ENCODE measurements around the gene CDC25C. TPM values are rescaled to one million over a fixed set of nuclear protein-coding genes. Genes with fewer than 3 reads are reported as not detected.

Gene CDC25C
- 21.6 and 25.1 TPM in 2 replicates for total RNA-seq (2014; rRNA removed; shearing (Covaris generic))

DNA sequence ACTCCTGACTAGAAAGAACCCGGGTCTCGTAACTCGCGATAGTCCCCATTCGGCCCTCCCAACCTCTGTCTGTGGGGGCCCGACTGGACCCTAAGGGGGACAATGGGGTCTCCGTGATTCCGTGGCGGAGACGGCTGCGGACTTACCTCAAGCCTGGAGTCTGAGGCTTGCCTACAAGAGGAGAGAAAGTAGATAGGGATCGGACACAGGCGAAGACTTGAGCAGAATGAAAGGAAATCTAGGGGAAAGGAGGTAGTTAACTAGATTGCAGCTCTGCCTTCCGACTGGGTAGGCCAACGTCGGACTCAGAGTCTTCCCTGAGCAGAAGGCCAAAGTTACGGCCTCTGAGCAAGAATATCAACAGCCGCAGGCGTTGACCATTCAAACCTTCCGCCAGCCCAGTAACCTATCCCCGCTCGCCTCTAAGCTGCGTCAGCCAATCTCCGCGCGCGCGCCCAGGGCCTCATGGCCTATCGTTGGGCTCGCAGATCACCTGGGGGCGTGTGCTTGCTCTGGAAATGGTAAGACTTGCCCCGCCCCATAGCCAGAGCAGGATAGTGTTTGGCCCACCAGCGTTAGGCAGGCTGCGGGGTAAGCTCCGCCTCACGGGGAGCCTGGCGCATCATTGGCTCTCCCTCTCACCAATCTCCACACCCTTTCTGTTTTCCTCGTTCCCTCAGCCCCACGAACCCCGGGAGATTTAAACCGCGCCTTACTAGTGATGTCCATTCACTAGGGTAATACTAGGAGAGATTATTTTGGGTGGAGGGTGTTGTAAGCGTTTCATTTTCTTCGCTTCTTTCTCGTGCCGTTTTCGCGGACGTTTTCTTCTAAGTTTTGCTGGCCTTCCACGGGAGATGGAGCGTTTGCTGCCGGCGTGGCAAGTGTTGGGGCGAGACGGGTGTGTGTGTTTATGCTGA is at the start of gene CDC25C:
TSS of gene CDC25C (minus strand) at position 356 of the 920 bp plus-strand sequence. CDS start 624 bp downstream, outside the sequence.
- DNase-seq (ENCODE audit: low spot score): peak; percentile 100

DNA sequence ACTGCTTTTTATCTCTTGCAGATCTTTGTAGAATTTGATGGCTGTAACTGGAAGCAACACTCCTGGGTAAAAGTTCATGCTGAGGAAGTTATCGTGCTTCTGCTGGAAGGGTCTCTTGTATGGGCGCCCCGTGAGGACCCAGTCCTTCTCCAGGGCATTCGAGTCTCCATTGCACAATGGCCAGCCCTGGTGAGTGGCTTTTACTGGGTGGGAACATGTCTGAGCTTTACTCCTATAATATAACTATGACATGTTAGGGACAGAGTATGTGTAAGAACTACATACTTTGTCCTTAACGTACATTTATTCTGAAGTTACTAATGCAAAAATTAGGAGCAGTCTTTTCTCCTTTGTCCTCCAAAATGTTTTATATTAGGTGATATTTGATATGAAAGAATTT is 41.0 kb upstream of the CDC25C start:
- no peak for DNase-seq (ENCODE audit: low spot score)

GRCh38 chr5:138372225-138372624 is 40.6 kb upstream of the CDC25C start:
- DNase-seq (ENCODE audit: low spot score): no peak

DNA sequence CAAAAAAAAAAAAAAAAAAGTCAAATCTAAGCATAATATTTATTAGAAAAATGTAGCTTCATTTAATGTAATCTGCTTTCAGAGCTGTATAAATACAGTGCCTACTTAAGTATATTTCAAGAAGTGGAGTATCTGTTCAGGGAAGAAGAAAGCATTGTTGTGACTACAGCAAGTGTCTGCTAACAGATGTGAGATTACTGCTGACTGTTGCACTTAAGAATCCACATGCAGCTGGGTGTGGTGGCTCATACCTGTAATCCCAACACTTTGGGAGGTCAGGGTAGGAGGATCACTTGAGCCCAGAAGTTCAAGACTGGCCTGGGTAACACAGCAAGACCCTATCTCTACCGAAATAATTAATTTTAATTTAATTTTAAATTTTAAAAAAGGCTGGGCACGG is 39.9 kb upstream of the CDC25C start:
- no peak for DNase-seq (ENCODE audit: low spot score)

DNA sequence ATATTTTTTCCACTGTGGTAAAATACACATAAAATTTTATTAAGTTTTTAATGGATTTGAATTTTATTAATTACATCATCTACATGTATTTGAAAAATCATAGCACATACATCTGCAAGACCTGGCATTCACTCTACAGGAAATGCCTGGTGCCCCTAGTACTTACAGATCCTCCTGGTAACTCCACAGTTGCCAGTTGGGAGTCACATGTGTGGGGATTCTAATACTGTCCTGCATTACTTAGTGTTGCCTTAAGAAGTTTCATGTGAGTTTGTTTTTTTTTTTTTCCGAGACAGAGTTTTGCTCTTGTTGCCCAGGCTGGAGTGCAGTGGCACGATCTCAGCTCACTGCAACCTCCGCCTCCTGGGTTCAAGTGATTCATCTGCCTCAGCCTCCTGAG is 38.9 kb upstream of the CDC25C start:
- no peak for DNase-seq (ENCODE audit: low spot score)

GRCh38 chr5:138369706-138370105 is 38.1 kb upstream of the CDC25C start:
- no peak for DNase-seq (ENCODE audit: low spot score)

- no peak for DNase-seq (ENCODE audit: low spot score)
These were observed 37.7 kb upstream of the CDC25C start for GRCh38 chr5:138369261-138369660.

GRCh38 chr5:138366632-138367382 is 35.2 kb upstream of the CDC25C start:
- DNase-seq (ENCODE audit: low spot score): no peak

DNA sequence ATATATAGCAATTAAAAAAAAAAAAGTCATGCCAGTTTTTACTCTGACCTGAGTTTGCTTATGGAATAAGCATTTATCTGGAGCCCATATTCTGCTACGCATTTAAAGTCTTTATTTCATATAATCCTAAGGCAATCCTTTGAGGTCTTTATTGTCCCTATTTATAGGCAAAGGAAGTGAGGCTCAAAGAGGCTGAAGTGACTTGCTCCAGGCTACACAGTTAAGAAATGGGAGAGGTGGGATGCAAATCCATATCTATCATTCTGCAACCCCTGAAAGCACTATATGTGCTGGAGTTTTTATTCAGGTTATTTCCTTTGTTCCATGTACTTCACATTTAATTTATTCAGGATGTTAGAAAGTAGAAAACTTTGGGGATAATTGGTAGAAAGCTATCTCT is 33.0 kb upstream of the CDC25C start:
- DNase-seq (ENCODE audit: low spot score): no peak

GRCh38 chr5:138360941-138361452 is 29.4 kb upstream of the CDC25C start:
- no peak for DNase-seq (ENCODE audit: low spot score)

- no peak for DNase-seq (ENCODE audit: low spot score)
These were observed 28.0 kb upstream of the CDC25C start for GRCh38 chr5:138359621-138360020.

DNA sequence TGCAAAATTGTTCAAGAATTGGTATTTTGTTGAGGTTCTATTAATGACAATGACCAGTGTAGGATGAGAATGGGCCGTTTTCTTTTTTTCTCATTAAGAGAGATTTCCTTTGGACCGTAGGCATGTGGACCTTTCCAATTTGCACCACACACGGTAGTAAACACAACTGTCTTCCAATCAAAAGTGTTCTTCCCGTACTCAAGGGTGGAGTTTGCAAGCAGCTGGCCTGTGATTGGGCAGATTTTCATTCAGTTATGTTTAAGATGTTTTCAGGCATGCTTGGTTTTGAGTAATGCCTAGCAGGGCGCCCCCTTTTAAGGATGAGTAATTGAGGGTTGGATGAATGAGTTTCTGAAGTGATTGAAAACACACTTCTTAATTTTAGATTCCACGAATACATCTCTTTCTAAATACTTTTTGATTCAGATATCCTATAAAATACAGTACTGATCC is 23.3 kb upstream of the CDC25C start:
- DNase-seq (ENCODE audit: low spot score): peak; percentile 76

DNA sequence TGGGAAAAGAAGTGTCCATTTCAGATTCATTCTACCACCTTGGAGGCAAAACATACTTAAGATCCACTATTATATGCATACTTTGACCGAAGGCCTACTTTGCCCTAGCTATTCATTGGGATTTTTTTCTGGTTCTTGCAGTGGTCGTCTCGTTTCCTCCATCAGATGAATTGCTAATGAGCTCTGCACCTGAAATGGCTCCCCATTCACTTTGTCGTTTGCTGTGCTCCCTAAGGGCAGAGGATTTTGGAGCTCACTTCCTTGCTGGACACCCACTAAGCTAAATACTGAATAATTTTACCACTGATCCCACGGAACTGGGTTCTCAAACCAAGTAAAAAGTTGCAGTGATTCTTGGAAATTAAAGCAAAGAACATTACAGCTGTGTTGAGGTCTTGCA is 22.8 kb upstream of the CDC25C start:
- DNase-seq (ENCODE audit: low spot score): no peak

DNA sequence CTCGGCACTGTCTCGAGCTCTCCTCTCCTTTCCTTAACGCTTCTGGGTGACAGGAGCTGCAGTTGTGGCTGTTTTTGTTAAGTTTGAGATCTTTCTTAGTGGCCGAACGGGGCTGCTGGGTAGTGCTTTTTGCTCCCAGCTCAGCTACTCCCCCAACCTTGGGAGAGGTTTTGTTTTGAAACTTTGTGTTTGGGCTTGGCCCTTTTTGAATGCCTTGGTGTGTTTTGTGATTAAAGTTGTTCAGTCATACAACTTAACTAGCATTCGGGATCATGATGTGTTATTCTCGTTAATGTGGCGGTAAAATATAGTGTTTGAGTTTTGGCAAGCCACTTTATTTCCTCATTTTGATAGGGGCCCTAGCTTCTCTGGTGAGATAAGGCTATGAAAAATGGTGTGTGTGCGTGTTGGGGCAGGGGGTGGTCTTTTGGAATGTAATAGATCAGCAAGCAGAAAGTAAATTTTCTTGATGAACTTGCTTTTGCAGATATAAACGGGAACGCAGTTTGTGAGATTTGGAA is 22.0 kb upstream of the CDC25C start:
- no peak for DNase-seq (ENCODE audit: low spot score)

DNA sequence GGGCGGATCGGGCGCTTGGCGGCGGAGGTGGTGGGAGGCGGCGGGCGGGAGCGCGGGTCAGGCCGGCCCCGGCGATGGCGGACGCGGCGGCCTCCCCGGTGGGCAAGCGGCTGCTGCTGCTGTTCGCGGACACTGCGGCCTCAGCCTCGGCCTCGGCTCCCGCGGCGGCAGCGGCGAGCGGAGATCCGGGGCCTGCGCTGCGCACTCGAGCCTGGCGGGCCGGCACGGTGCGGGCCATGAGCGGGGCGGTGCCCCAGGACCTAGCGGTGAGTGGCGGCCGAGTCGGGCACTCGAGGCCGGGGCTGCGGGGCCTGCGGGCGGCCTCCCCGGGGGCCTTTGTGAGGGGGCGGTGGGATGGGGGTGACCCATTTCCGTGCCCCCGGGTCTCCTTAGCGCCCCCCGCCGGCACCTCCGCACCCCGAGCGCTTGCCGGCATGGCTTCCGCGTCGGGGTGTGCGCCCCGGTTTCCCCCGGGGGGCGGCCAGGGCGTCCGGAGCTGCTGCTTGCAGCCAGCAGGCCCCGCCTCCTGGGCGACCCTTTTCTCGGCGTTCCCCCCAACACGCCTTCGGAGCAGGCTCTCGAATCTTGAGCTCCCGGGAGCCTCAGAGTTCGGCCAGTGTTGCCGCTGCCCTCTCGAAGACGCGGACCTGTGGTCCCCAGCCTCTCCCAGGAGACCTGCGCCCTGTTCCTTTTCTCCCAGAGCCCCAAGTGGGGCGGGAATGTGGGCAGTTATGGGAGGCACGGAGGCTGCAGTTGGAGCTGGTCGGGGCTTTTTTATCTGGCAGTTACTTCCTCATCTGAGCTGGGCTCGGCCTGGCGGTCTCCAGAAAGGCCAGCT is 21.3 kb upstream of the CDC25C start:
- no peak for DNase-seq (ENCODE audit: low spot score)

DNA sequence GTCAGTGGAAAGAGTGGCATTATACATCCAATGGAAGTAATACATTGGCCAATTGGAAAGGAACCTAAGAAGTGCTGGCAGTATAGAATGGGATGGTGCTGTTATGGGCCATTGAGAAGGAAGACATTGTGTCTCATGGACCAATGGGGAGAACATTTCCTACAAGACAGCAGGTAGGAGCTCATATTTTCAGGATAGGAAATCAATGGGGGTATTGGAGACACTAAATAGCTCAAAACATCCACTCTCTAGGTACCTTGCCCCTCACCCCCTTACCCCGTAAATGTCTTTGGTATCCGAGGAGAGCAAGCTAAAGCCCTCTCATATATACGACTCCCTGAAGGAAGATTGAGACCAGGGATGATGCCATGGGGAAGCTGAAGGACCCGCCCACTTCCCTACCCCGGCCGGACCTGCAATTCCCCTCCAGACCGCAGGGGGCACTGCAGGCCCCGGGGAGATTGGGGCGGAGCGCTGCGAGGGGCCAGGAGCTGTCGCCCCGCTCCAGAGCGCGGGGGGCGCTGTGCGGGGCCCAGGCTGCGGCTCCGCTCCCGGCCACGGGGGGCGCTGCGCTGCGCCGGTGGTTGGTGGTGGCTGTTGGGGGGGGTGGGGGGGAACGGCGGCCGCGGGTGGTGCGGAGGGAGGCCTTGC is 20.6 kb upstream of the CDC25C start, which contains the start of gene KDM3B:
TSS of gene KDM3B (plus strand) at position 615 of the 651 bp plus-strand sequence. CDS start 111 bp downstream, outside the sequence.
- peak; percentile 73 for DNase-seq (ENCODE audit: low spot score)

- DNase-seq (ENCODE audit: low spot score): no peak
These were observed 19.9 kb upstream of the CDC25C start for GRCh38 chr5:138351517-138351916.

- no peak for DNase-seq (ENCODE audit: low spot score)
These were observed 19.5 kb upstream of the CDC25C start for GRCh38 chr5:138351056-138351455.

- no peak for DNase-seq (ENCODE audit: low spot score)
These were observed 18.9 kb upstream of the CDC25C start for GRCh38 chr5:138350563-138350890.

DNA sequence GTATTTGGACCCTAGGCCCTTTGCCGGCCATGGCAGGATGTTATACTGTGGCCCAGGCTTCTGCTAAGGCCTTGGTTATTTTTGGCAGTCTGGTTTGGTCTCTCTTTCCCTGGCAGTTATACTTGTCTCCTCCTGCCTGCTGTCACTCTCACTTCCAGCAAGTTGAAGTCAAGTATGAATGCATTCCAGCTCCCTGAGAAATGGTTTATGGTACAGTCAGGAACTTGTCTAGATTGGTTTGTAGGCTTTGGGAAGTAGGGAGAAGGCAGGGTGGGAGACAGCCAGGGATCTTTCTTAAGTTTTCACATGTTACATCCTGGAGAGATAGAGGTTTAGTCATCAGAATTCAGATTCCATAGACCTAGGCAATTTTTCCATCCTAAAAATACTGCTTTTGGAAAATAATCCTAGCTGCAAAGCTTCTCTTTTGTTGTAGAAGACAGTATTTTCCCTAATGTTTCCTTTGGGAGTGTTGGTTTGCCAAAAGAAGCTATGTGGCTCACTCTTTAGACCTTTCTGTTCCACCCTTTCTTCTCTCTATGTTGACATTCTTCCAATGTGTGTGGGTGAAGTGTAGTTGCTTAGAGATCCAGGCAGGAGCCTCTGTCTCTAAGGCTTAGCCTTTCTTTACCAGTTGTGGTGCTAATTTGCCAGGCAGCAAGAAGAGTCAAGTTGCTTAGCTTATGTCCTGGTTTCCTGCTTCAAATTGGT is 18.4 kb upstream of the CDC25C start:
- no peak for DNase-seq (ENCODE audit: low spot score)
